ENCODE data around the gene S100A1. TPM values are rescaled to one million over a fixed set of nuclear protein-coding genes. Genes with fewer than 3 reads are reported as not detected.

Gene S100A1
- total RNA-seq, 1 experiment from 2014 or later: 0.29 TPM

- no peak for TF ChIP-seq EZH2 (IDR thresholded peaks at IDR 0.05; ENCODE audit: low read length, unreplicated experiment)
- TF ChIP-seq CTCF (conservative IDR thresholded peaks at IDR 0.05; ENCODE audit: low read depth, low read length): no peak
- no peak for TF ChIP-seq EZH2phosphoT487 (IDR thresholded peaks at IDR 0.05; ENCODE audit: borderline replicate concordance, low read length)
- Histone ChIP-seq H3K27ac (ENCODE audit: low read length) (no peak overlapping the region), H3K9me2 (replicated peaks; ENCODE audit: low read length) (no peaks in the 10 kb centered on the region), H3K9me3 (ENCODE audit: low read length) (no peaks in the 10 kb centered on the region), H3K4me3 (ENCODE audit: low read length) (no peak overlapping the region), H3F3A (ENCODE audit: low read length, unreplicated experiment) (peaks cover 18% of the 10 kb centered on the region), H3K36me3 (ENCODE audit: low read depth, low read length) (peaks cover 35% of the 10 kb centered on the region), H2AFZ (ENCODE audit: low read length) (no peak overlapping the region), H3K79me2 (ENCODE audit: low read length) (peaks cover 14% of the 10 kb centered on the region; the same call in 1 of the 2 replicates), H3K27me3 (ENCODE audit: low read length) (no peaks in the 10 kb centered on the region), H4K20me1 (ENCODE audit: low read length) (0 out of 2 replicates have a peak, but pooled peaks cover 8% of the 10 kb centered on the region), H3K9ac (ENCODE audit: low read length) (no peak overlapping the region), H3K4me1 (ENCODE audit: insufficient read depth, low read length) (peaks cover 11% of the 10 kb centered on the region), H3K4me2 (ENCODE audit: low read length) (no peak overlapping the region)
- POLR2A ChIA-PET (ENCODE audit: unreplicated experiment): interaction anchor here (0.6 to 1.4 kb wide), 2 partner anchors 13 to 76 kb away, joined by 3 to 6 read pairs; no protein-coding TSS in a partner anchor
- CTCF ChIA-PET: no interaction called here
- DNase-seq (no peak), ATAC-seq (no peak)
- intact Hi-C loops (cut with micrococcal nuclease): no loop called here
- BruUV-seq (replicated peaks): no TSS peak
These were observed 19.9 kb downstream of the S100A1 start for GRCh38 chr1:153648000-153648643.

- BruUV-seq (replicated peaks): TSS peak; percentile 6
- intact Hi-C loops (cut with micrococcal nuclease): no loop called here
- Histone ChIP-seq H3K4me2 (ENCODE audit: low read length) (no peak overlapping the region), H3F3A (ENCODE audit: low read length, unreplicated experiment) (peaks cover 13% of the 10 kb centered on the region), H3K36me3 (ENCODE audit: low read depth, low read length) (peaks cover 23% of the 10 kb centered on the region), H3K9me3 (ENCODE audit: low read length) (no peaks in the 10 kb centered on the region), H3K4me1 (ENCODE audit: insufficient read depth, low read length) (peaks cover 14% of the 10 kb centered on the region), H4K20me1 (ENCODE audit: low read length) (0 out of 2 replicates have a peak, but pooled peaks cover 5% of the 10 kb centered on the region), H3K9me2 (replicated peaks; ENCODE audit: low read length) (no peaks in the 10 kb centered on the region), H3K79me2 (ENCODE audit: low read length) (peaks cover 3% of the 10 kb centered on the region; the same call in 1 of the 2 replicates), H3K9ac (ENCODE audit: low read length) (no peak overlapping the region), H3K27me3 (ENCODE audit: low read length) (no peaks in the 10 kb centered on the region), H3K27ac (ENCODE audit: low read length) (no peak overlapping the region), H3K4me3 (ENCODE audit: low read length) (no peak overlapping the region), H2AFZ (ENCODE audit: low read length) (no peak overlapping the region)
- DNase-seq (no peak), ATAC-seq (peak; percentile 22)
- no peak for TF ChIP-seq EZH2 (IDR thresholded peaks at IDR 0.05; ENCODE audit: low read length, unreplicated experiment)
- no peak for TF ChIP-seq EZH2phosphoT487 (IDR thresholded peaks at IDR 0.05; ENCODE audit: borderline replicate concordance, low read length)
- TF ChIP-seq CTCF (conservative IDR thresholded peaks at IDR 0.05; ENCODE audit: low read depth, low read length): no peak
- POLR2A ChIA-PET (ENCODE audit: unreplicated experiment): interaction anchor here (0.6 to 1.4 kb wide), 2 partner anchors 15 kb away, joined by 3 to 10 read pairs; partner anchors contain the start of gene CHTOP
- CTCF ChIA-PET: no interaction called here
These were observed 21.1 kb downstream of the S100A1 start for GRCh38 chr1:153649137-153649862.

All from PC-3 (cell line).